Gastroesophageal sphincter (tissue), 4 donors: Measurements from ENCODE around the gene TMEM174. TPM values are rescaled to one million over a fixed set of nuclear protein-coding genes. Genes with fewer than 3 reads are reported as not detected.
"Not testable (repeated sequence)": the region's sequence is repeated elsewhere in the genome, so short reads cannot be mapped to it uniquely, and the experiment has no call there.

Source experiments
- ATAC-seq: fragments of 150-250 bp; one replicate; pipeline ENCODE4 v1.9.1; 2016; ENCODE audit warnings: mild to moderate bottlenecking, moderate library complexity
- H3K27ac ChIP-seq, 4 donors: fragments of 200-600 bp; sonication (generic) in 3 of 4; 1 replicate in 3 of 4; 2 replicates in 1 of 4; pipeline ENCODE4 v1.5.1; 2016 to 2019
- H3K27me3 ChIP-seq: fragments of 200-600 bp; sonication (generic); one replicate; pipeline ENCODE4 v1.5.1; 2019
- H3K36me3 ChIP-seq, 2 donors: fragments of 200-600 bp; sonication (generic); one replicate each; pipeline ENCODE4 v1.5.1; 2019; ENCODE audit warnings: control low read depth in 1 of 2
- H3K4me1 ChIP-seq, 3 donors: fragments of 200-600 bp; sonication (generic); 1 replicate in 2 of 3; 2 replicates in 1 of 3; pipeline ENCODE4 v1.5.1; 2016 to 2019; ENCODE audit warnings: control low read depth in 2 of 3
- H3K4me3 ChIP-seq, 2 donors: fragments of 200-600 bp; sonication (generic); one replicate each; pipeline ENCODE4 v1.5.1; 2019; ENCODE audit warnings: mild to moderate bottlenecking in 1 of 2, moderate library complexity in 1 of 2
- H3K9me3 ChIP-seq, 3 donors: fragments of 200-600 bp; sonication (generic); one replicate each; pipeline ENCODE4 v1.5.1; 2017 to 2019; ENCODE audit warnings: control low read depth in 2 of 3
- CTCF ChIP-seq, 4 experiments: fragments of 200-600 bp in 2 of 4; fragments of 450-650 bp in 2 of 4; sonication (generic) in 1 of 4; IDR thresholded peaks; one replicate each; pipeline ENCODE4 v1.5.1; 2017 to 2019; ENCODE audit warnings: antibody characterized with exemption in 4 of 4, mild to moderate bottlenecking in 2 of 4, moderate library complexity in 2 of 4
- EP300 ChIP-seq: sonication (generic); formaldehyde crosslinking; IDR thresholded peaks from one replicate; pipeline ENCODE4 v1.6.1; 2017; ENCODE audit warnings: antibody characterized with exemption, mild to moderate bottlenecking
- POLR2A ChIP-seq, 2 donors: fragments of 450-650 bp; IDR thresholded peaks; one replicate each; pipeline ENCODE4 v1.6.1; 2017; ENCODE audit warnings: antibody characterized with exemption in 2 of 2, mild to moderate bottlenecking in 2 of 2, moderate library complexity in 1 of 2
- POLR2AphosphoS5 ChIP-seq: sonication (generic); formaldehyde crosslinking; IDR thresholded peaks from one replicate; pipeline ENCODE4 v1.6.1; 2017; ENCODE audit warnings: antibody characterized with exemption
- WGBS, 2 donors: methylation state at CpG; one replicate each; pipeline ENCODE4 v1.1.5; 2018; ENCODE audit warnings: low coverage in 1 of 2; 5-methylcytosine and 5-hydroxymethylcytosine counted together
- total RNA-seq, 4 donors: library from RNA; depleted of rRNA; stranded (reverse); fragments of >200 nt; gene quantifications; one replicate each; pipeline ENCODE4 v1.1.0, GENCODE V29; 2016

TMEM174 gene
- total RNA-seq, 4 donors from 2014 or later = not detected

GRCh38 chr5:73214996-73215395 is 42.0 kb downstream of the TMEM174 start:
- H3K27ac ChIP-seq = no peak overlapping the region
- H3K4me3 ChIP-seq = no peak overlapping the region
- TF ChIP-seq POLR2A (IDR thresholded peaks at IDR 0.05) (no peak), CTCF (IDR thresholded peaks at IDR 0.05) (no peak), POLR2AphosphoS5 (no peak), EP300 (no peak)
- no peak for ATAC-seq
- peaks cover 76% of the 10 kb centered on the region for H3K27me3 ChIP-seq
- H3K36me3 ChIP-seq = no peaks in the 10 kb centered on the region
- peaks cover 0 to 14% (median 0%) of the 10 kb centered on the region in 3 donors for H3K4me1 ChIP-seq
- H3K9me3 ChIP-seq = peaks cover 0 to 1% (median 0%) of the 10 kb centered on the region in 3 donors
- WGBS, 2 donors = 32 to 64% methylated on average over 6 of the region's 6 CpGs

GRCh38 chr5:73215531-73215890 is 42.5 kb downstream of the TMEM174 start:
- H3K36me3 ChIP-seq = no peaks in the 10 kb centered on the region
- no peaks in the 10 kb centered on the region for H3K9me3 ChIP-seq
- ATAC-seq = peak; percentile 2
- H3K4me1 ChIP-seq = peaks cover 0 to 14% (median 0%) of the 10 kb centered on the region in 3 donors
- peak overlapping the region; percentile 35 to 52 for H3K4me3 ChIP-seq
- peak overlapping the region in 1 of 4 donors; percentile 66 for H3K27ac ChIP-seq
- WGBS, 2 donors = 2 to 9% methylated on average over 7 to 9 of the region's 10 CpGs
- peaks cover 80% of the 10 kb centered on the region for H3K27me3 ChIP-seq
- TF ChIP-seq POLR2A (IDR thresholded peaks at IDR 0.05) (no peak), CTCF (IDR thresholded peaks at IDR 0.05) (no peak), POLR2AphosphoS5 (no peak), EP300 (no peak)

GRCh38 chr5:73215891-73216610 is 43.1 kb downstream of the TMEM174 start:
- 1 to 5% methylated on average over 8 to 10 of the region's 67 CpGs for WGBS, 2 donors

GRCh38 chr5:73218552-73219171 is 45.7 kb downstream of the TMEM174 start:
- Histone ChIP-seq H3K27me3 (peaks cover 71% of the 10 kb centered on the region), H3K4me3 (no peak overlapping the region), H3K4me1 (peaks cover 0 to 14% (median 0%) of the 10 kb centered on the region in 3 donors), H3K27ac (no peak overlapping the region), H3K36me3 (no peaks in the 10 kb centered on the region), H3K9me3 (no peaks in the 10 kb centered on the region)
- TF ChIP-seq EP300 (no peak), POLR2AphosphoS5 (no peak), POLR2A (IDR thresholded peaks at IDR 0.05) (no peak), CTCF (IDR thresholded peaks at IDR 0.05) (no peak)
- ATAC-seq = no peak
- WGBS, 2 donors = 28 to 72% methylated on average over 3 of the region's 4 CpGs

More at GRCh38 chr5:73215891-73216610, 43.1 kb downstream of the TMEM174 start:
- Histone ChIP-seq H3K4me1 (peaks cover 0 to 14% (median 0%) of the 10 kb centered on the region in 3 donors), H3K9me3 (no peaks in the 10 kb centered on the region), H3K36me3 (no peaks in the 10 kb centered on the region), H3K27me3 (peaks cover 77% of the 10 kb centered on the region), H3K27ac (peak overlapping the region in 2 of 4 donors; percentile 49 to 66), H3K4me3 (peak overlapping the region; percentile 35 to 52)
- TF ChIP-seq POLR2A (IDR thresholded peaks at IDR 0.05) (no peak), EP300 (no peak), CTCF (IDR thresholded peaks at IDR 0.05) (peak; percentile 75 to 93 (median 81)), POLR2AphosphoS5 (peak; percentile 28)
- peak; percentile 98 for ATAC-seq

GRCh38 chr5:73219336-73219735 is 46.3 kb downstream of the TMEM174 start:
- not testable (repeated sequence) for H3K36me3 ChIP-seq, H3K27ac ChIP-seq, H3K4me3 ChIP-seq, ATAC-seq, H3K9me3 ChIP-seq
- Histone ChIP-seq H3K4me1 (peaks cover 0 to 14% (median 0%) of the 10 kb centered on the region in 3 donors), H3K27me3 (peaks cover 66% of the 10 kb centered on the region)
- 96% methylated on average over 3 of the region's 3 CpGs; no CpG with 5 or more reads in 1 of the 2 donors for WGBS, 2 donors
